HG03045 (cell line): ENCODE results near the gene TTLL10.

Source experiments
- ATAC-seq: cut with Tn5 transposase; IDR thresholded peaks from one replicate; pipeline ENCODE4 v1.9.1; 2021; ENCODE audit warnings: mild to moderate bottlenecking, moderate library complexity; ENCODE audit not compliant: unreplicated experiment

TTLL10 gene

DNA sequence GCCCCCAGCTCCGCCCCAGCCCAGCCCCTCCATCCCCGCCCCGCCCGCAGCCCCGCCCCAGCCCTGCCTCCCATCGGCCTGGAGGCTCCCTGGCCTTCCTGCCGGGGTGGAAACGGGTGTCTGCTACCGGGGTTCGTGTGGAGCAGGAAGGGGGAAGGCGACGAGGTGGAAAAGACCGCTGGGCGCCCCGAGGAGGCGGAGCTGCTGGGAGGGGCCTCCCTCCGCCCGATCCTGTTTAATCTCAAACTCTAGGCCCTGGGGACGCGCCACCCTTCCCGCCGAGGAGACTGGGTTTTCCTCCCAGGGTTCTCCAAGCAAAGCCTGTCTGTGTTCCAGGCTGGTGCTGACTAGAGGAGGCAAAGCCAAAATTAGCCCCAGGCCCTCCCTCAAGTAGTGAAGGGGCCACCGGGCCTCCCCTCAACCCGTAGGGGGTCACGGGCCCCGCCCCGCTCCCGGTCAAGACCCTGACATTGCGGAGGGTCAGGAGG lies 16.2 kb upstream of the TTLL10 start:
- ATAC-seq = peak; percentile 53

- peak; percentile 40 for ATAC-seq
Measured at GRCh38 chr1:1157914-1158710, 15.6 kb upstream of the TTLL10 start.

DNA sequence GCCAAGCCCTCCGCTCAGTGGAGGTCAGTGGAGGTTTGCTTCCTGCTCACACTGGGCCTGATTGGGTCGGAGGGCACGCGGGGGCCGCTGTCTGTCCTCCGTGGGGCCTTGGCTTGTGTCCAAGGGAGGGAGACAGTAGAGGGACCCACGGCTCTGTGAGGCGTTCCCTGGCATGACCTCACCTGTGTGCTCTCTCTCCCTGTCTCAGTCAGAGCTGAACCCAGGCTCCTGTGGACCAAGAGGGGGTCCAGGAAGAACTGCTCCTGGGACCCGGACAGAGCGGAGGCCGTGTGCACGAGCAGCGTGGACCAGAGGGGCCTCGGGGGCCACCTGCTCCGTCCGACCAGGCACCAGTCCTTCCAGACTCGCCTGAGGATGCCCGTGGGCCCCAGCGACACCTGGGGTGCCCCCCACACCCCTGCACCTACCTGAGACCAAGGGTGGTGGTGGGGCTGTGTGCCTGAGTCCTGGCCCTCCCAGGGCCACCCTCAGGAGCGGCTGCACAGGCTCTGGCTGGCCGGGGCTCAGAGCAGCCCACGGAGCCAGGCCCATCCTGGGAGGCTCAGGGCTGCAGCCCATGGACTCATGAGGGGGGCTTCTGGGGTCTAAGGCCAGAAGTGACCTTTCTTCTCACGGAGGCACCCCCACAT lies 13.3 kb upstream of the TTLL10 start:
- ATAC-seq = no peak

DNA sequence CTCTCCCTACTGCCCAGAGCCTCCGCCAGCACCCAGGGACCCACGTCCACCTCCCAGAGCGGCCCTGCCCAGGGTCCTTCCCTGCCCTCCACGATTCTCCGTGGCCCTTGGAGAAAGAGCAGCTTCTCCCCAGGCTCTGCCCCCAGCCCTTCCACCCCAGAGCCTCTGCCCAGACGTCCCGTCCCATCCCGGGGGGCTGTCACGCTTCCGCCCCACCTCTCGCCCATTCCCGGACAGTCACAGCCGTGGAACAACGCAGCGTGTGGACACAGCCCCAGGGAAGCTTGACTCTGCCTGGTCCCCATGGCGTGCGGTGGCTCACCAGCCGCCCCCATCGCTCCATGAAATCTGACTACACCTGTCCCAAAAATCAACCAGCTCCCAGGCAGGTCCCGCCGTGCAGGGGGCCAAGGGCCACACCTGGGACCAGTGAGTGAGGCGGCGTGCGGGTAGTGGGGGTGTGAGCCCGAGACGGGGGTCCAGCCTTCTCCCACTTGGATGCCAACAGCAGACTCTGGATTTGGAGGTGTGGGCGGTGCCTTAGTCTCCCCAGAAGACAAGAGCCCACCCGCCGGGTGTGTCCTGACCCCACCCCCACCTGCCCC lies 12.5 kb upstream of the TTLL10 start:
- no peak for ATAC-seq

DNA sequence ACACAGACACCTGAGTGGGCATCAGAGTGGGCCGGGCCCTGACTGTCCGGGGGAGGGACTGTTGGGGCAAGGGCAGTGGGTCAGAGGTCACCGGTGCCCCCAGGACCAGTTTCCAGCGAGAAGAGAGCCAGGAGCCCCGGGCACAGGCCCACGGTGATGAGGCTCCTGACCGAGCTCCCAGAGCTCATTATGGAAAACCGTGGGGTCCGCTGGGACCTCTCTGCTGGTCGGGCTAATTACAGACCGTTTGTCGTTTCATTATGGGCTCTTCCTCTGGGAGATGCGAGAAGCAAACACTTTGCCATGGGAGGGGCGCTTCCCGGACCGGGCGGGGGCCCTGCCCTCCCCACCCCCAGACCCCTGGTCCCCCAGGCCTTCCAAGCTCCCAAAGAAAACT lies 12.0 kb upstream of the TTLL10 start:
- no peak for ATAC-seq

- ATAC-seq = no peak
Measured at GRCh38 chr1:1162597-1163537, 10.8 kb upstream of the TTLL10 start.

DNA sequence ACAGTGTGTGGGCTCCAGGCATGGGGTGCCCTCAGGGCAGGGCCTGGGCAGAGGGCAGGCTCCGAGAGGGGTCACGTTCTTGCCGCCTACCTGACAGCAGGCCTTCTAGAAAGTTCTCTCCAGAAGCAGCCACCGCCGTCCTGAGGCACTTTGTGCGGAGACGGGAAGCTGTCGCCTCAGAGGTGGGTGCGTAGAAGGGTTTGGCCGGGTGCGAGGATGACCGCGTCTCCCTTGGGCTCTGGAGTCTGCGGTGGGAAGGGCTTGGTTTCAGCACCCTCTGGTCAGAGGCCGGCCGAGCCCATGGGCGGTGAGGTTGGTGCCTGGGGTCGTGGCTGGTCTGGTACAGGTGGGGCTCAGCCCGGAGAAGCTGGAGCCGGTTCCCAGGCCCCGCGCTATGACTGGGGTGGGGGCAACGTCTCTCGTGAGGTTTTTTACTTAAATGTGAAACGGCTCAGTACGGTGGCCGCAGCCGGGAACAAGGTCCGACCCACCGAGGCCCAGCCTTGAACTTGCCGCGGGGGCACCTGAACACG lies 10.1 kb upstream of the TTLL10 start:
- no peak for ATAC-seq

- ATAC-seq = no peak
Measured at GRCh38 chr1:1164361-1164700, 9.3 kb upstream of the TTLL10 start.

- ATAC-seq = no peak
Measured at GRCh38 chr1:1164701-1165451, 8.8 kb upstream of the TTLL10 start.

GRCh38 chr1:1165485-1165884 lies 8.2 kb upstream of the TTLL10 start:
- no peak for ATAC-seq

- ATAC-seq = no peak
Measured at GRCh38 chr1:1165900-1166421, 7.7 kb upstream of the TTLL10 start.

GRCh38 chr1:1166642-1167397 lies 6.9 kb upstream of the TTLL10 start:
- ATAC-seq = no peak

DNA sequence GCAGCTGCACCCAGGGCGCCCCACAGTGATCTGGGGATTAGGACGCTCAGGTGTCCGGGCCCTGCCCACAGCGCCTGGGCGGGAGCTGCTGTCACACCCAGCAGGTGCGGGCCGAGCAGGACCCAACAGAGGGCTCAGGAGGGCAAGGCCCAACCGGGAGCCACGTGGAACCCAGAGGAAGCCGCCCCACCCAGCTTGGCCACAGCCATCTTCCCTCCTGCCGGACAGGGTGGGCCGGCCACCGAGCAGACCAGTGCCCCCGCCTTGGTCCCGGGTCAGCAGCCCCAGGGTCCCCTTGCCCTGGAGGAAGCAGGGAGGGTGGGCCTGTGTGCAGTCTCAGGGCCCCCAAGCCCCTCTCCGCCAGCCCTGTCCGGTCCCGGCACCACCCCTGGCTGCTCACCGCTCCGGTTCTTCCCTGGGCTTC lies 6.3 kb upstream of the TTLL10 start:
- ATAC-seq = no peak

- ATAC-seq = no peak
Measured at GRCh38 chr1:1167841-1168450, 5.7 kb upstream of the TTLL10 start.

- no peak for ATAC-seq
Measured at GRCh38 chr1:1168451-1169411, 4.9 kb upstream of the TTLL10 start.

DNA sequence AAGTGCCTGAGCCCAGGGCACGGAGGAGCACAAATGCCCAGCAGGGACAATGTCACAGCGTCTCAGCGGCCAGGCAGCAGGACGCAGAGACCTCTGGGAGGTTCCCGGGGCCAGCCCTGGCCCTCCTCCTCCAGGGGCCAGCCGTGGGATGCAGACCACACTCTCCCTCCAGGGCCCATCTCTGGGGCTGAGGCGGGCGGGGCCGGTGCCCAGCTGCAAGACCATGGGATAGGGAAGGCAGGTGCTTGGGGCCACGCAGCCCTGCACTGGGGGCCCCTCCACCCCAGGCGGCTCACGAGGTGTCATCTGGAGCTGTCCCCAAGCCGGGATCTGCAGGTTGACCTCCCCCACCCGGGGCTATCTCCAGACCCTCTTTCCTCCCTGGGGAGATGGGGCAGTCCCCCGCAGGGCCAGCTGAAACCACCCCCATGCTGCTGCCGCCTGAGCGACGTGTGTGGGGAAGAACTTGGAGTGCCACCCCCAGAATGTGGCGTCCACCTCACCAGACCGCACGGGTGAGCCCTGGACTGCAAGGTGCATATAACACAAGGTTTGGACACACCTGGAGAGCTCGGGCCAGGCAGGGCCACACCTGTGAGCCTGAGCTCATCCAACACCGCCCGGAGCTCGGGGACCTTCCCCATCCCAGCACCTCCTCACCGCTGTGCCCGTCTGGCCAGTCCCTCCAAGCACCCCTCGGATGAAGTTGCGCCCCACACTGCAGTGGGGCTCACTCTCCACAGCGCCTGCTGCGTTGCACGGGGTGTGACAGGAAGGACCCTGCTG lies 4.1 kb upstream of the TTLL10 start:
- ATAC-seq = no peak
